ENCODE measurements around the gene SAMD9L.
A peak's percentile ranks its signal among the peaks of the same experiment; 100 is the strongest.

SAMD9L gene

GRCh38 chr7:93108003-93108402, 40.2 kb downstream of the SAMD9L start:
- no peak overlapping the region for H3K4me3 ChIP-seq (ENCODE audit: low read depth, low read length)
- ChIA-PET CTCF (no interaction called here), POLR2A (no interaction called here)
- no peak for TF ChIP-seq CTCF (IDR thresholded peaks at IDR 0.05; ENCODE audit: insufficient read depth, low read length, missing control alignments)
- DNase-seq (ENCODE audit: low read depth, low spot score) = no peak

GRCh38 chr7:93097388-93097787, 50.8 kb downstream of the SAMD9L start:
- POLR2A ChIA-PET = no interaction called here

GRCh38 chr7:93092757-93093370, 55.3 kb downstream of the SAMD9L start:
- peak; percentile 21 for DNase-seq (ENCODE audit: low read depth, low spot score)
- ChIA-PET POLR2A (no interaction called here), CTCF (interaction anchor here (1.0 to 6.8 kb wide), 6 partner anchors 9 to 157 kb away, joined by 3 to 129 read pairs (median 5); partner anchors contain the start of genes HEPACAM2 and VPS50)
- peak; percentile 49 for TF ChIP-seq CTCF (IDR thresholded peaks at IDR 0.05; ENCODE audit: insufficient read depth, low read length, missing control alignments)
- no peak overlapping the region for H3K4me3 ChIP-seq (ENCODE audit: low read depth, low read length)

More at GRCh38 chr7:93097388-93097787, 50.8 kb downstream of the SAMD9L start:
- TF ChIP-seq CTCF (IDR thresholded peaks at IDR 0.05; ENCODE audit: insufficient read depth, low read length, missing control alignments) = no peak
- no peak overlapping the region for H3K4me3 ChIP-seq (ENCODE audit: low read depth, low read length)
- no peak for DNase-seq (ENCODE audit: low read depth, low spot score)
- CTCF ChIA-PET = no interaction called here
